PC-3 (cell line): Measurements from ENCODE around the gene TUFT1. TPM values are rescaled to one million over a fixed set of nuclear protein-coding genes. Genes with fewer than 3 reads are reported as not detected.

ENCODE experiments used
- ATAC-seq: fragments of 200-7000 bp; cut with Tn5 transposase; 2 replicates; pipeline ENCODE4 v1.9.1; 2020; ENCODE audit warnings: mild to moderate bottlenecking, moderate library complexity
- BruUV-seq: library from RNA; stranded (reverse); fragments of 400-500 nt; replicated peaks from 2 replicates; lab custom pipeline; 2021; lab: Mats Ljungman, UMichigan
- CTCF ChIA-PET: fragments of 300-600 bp; sonication (Branson Sonifier 250); formaldehyde crosslinking; loops from one replicate; lab custom pipeline; 2022; ENCODE audit warnings: antibody characterized with exemption; lab: Charles Lee
- POLR2A ChIA-PET: fragments of 300-600 bp; sonication (Branson Sonifier 250); formaldehyde crosslinking; loops from one replicate; lab custom pipeline; 2022; ENCODE audit warnings: antibody characterized with exemption; ENCODE audit not compliant: unreplicated experiment; lab: Charles Lee
- DNase-seq: peaks from one replicate; pipeline ENCODE4 v3.0.0-alpha.2; 2015
- H2AFZ ChIP-seq: fragments of 300-600 bp; sonication (generic); 2 replicates; pipeline ENCODE4 v1.6.0; 2016; ENCODE audit warnings: antibody characterized with exemption, low read length
- H3F3A ChIP-seq: fragments of 300-600 bp; sonication (generic); one replicate; pipeline ENCODE4 v1.6.0; 2017; ENCODE audit warnings: antibody characterized with exemption, low read length, control low read depth, mild to moderate bottlenecking; ENCODE audit not compliant: unreplicated experiment
- H3K27ac ChIP-seq: fragments of 300-600 bp; sonication (generic); 2 replicates; pipeline ENCODE4 v1.5.1; 2016; ENCODE audit warnings: mild to moderate bottlenecking, low read length
- H3K27me3 ChIP-seq: fragments of 300-600 bp; sonication (generic); 2 replicates; pipeline ENCODE4 v1.6.1; 2016; ENCODE audit warnings: low read length, mixed read lengths
- H3K36me3 ChIP-seq: fragments of 300-600 bp; sonication (generic); 2 replicates; pipeline ENCODE4 v1.6.1; 2016; ENCODE audit warnings: low read depth, mixed run types, low read length, mixed read lengths
- H3K4me1 ChIP-seq: fragments of 300-600 bp; sonication (generic); 2 replicates; pipeline ENCODE4 v1.5.1; 2016; ENCODE audit warnings: low read length; ENCODE audit not compliant: insufficient read depth
- H3K4me2 ChIP-seq: fragments of 300-600 bp; sonication (generic); 2 replicates; pipeline ENCODE4 v1.6.0; 2016; ENCODE audit warnings: low read length
- H3K4me3 ChIP-seq: fragments of 300-600 bp; sonication (generic); 2 replicates; pipeline ENCODE4 v1.5.1; 2016; ENCODE audit warnings: mild to moderate bottlenecking, low read length, mixed read lengths
- H3K79me2 ChIP-seq: fragments of 300-600 bp; sonication (generic); 2 replicates; pipeline ENCODE4 v1.6.1; 2017; ENCODE audit warnings: low read length, mixed read lengths
- H3K9ac ChIP-seq: fragments of 300-600 bp; sonication (generic); 2 replicates; pipeline ENCODE4 v1.6.0; 2016; ENCODE audit warnings: mild to moderate bottlenecking, low read length
- H3K9me2 ChIP-seq: fragments of 300-600 bp; sonication (generic); replicated peaks from 2 replicates; pipeline ENCODE4 v1.6.1; 2016; ENCODE audit warnings: mixed run types, low read length, mixed read lengths
- H3K9me3 ChIP-seq: fragments of 300-600 bp; sonication (generic); 2 replicates; pipeline ENCODE4 v1.6.1; 2016; ENCODE audit warnings: low read length, mixed read lengths
- H4K20me1 ChIP-seq: fragments of 300-600 bp; sonication (generic); 2 replicates; pipeline ENCODE4 v1.6.1; 2016; ENCODE audit warnings: low read length, mixed read lengths
- CTCF ChIP-seq: fragments of 300-600 bp; sonication (generic); conservative IDR thresholded peaks from 2 replicates; pipeline ENCODE4 v1.5.1; 2017; ENCODE audit warnings: antibody characterized with exemption, low read depth, mild to moderate bottlenecking, low read length
- EZH2 ChIP-seq: fragments of 300-600 bp; sonication (generic); IDR thresholded peaks from one replicate; pipeline ENCODE4 v1.6.1; 2017; ENCODE audit warnings: antibody characterized with exemption, mild to moderate bottlenecking, low read length; ENCODE audit not compliant: unreplicated experiment
- EZH2phosphoT487 ChIP-seq: fragments of 300-600 bp; sonication (generic); IDR thresholded peaks from 2 replicates; pipeline ENCODE4 v1.6.1; 2018; ENCODE audit warnings: mild to moderate bottlenecking, antibody characterized with exemption, low read length, borderline replicate concordance
- intact Hi-C: fragments of 100-400 bp; cut with micrococcal nuclease; formaldehyde crosslinking; loops from 2 replicates; pipeline ENCODE4 v1.9.0; 2023
- total RNA-seq: library from RNA; depleted of rRNA; stranded (reverse); fragments of >200 nt; gene quantifications from 2 replicates; pipeline ENCODE4 v1.2.3, GENCODE V29; 2014

The TUFT1 gene
- total RNA-seq, 1 experiment from 2014 or later = 33.9 TPM

- Histone ChIP-seq H4K20me1 (no peaks in the 10 kb centered on the region), H3K4me3 (no peak overlapping the region), H3K9ac (no peak overlapping the region), H3K79me2 (0 out of 2 replicates have a peak, but pooled peaks cover 4% of the 10 kb centered on the region), H3K4me1 (peaks cover 44% of the 10 kb centered on the region), H3K4me2 (no peak overlapping the region), H3K27ac (no peak overlapping the region), H3K36me3 (peaks cover 49% of the 10 kb centered on the region), H3K9me2 (no peaks in the 10 kb centered on the region), H3K9me3 (no peaks in the 10 kb centered on the region), H3K27me3 (no peaks in the 10 kb centered on the region), H3F3A (no peaks in the 10 kb centered on the region), H2AFZ (no peak overlapping the region)
- no peak for ATAC-seq
- no TSS peak for BruUV-seq
- DNase-seq = no peak
- TF ChIP-seq EZH2phosphoT487 (no peak), EZH2 (no peak), CTCF (no peak)
- CTCF ChIA-PET = interaction anchor here (0.5 kb wide), 1 partner anchor 87 kb away, joined by 3 read pairs; no protein-coding TSS in a partner anchor
- intact Hi-C loops = no loop called here
- POLR2A ChIA-PET = no interaction called here
Observed at GRCh38 chr1:151577173-151577572, 37.1 kb downstream of the TUFT1 start.

- Histone ChIP-seq H3K9me2 (no peaks in the 10 kb centered on the region), H3K36me3 (peaks cover 42% of the 10 kb centered on the region), H3K9me3 (no peaks in the 10 kb centered on the region), H3F3A (no peaks in the 10 kb centered on the region), H3K9ac (no peak overlapping the region), H3K27ac (peak overlapping the region; percentile 59), H3K4me3 (no peak overlapping the region), H3K4me1 (peaks cover 41% of the 10 kb centered on the region), H3K79me2 (no peaks in the 10 kb centered on the region), H2AFZ (no peak overlapping the region), H3K4me2 (peak overlapping the region; percentile 10), H4K20me1 (no peaks in the 10 kb centered on the region), H3K27me3 (no peaks in the 10 kb centered on the region)
- intact Hi-C loops = no loop called here
- peak; percentile 43 for DNase-seq
- no peak for TF ChIP-seq CTCF
- TF ChIP-seq EZH2phosphoT487 = no peak
- TF ChIP-seq EZH2 = no peak
- ATAC-seq = no peak
- ChIA-PET CTCF (interaction anchor here (0.6 kb wide), 1 partner anchor 15 kb away, joined by 3 read pairs; no protein-coding TSS in a partner anchor), POLR2A (interaction anchor here (0.9 kb wide), 1 partner anchor 38 kb away, joined by 3 read pairs; no protein-coding TSS in a partner anchor)
- no TSS peak for BruUV-seq
Observed at GRCh38 chr1:151578941-151579340, 38.8 kb downstream of the TUFT1 start.

- Histone ChIP-seq H4K20me1 (no peaks in the 10 kb centered on the region), H3F3A (no peaks in the 10 kb centered on the region), H3K9me2 (no peaks in the 10 kb centered on the region), H2AFZ (no peak overlapping the region), H3K9me3 (no peaks in the 10 kb centered on the region), H3K4me3 (no peak overlapping the region), H3K36me3 (peaks cover 37% of the 10 kb centered on the region), H3K27ac (peak overlapping the region; percentile 59), H3K4me1 (peaks cover 34% of the 10 kb centered on the region), H3K9ac (no peak overlapping the region), H3K27me3 (no peaks in the 10 kb centered on the region), H3K79me2 (no peaks in the 10 kb centered on the region), H3K4me2 (peak overlapping the region; percentile 10)
- DNase-seq (peak; percentile 79), ATAC-seq (peak; percentile 65)
- no peak for TF ChIP-seq EZH2phosphoT487
- no peak for TF ChIP-seq EZH2
- TF ChIP-seq CTCF = no peak
- ChIA-PET POLR2A (interaction anchor here (0.9 kb wide), 1 partner anchor 39 kb away, joined by 3 read pairs; no protein-coding TSS in a partner anchor), CTCF (interaction anchor here (0.6 kb wide), 3 partner anchors 12 to 110 kb away, joined by 3 to 5 read pairs (median 5); no protein-coding TSS in a partner anchor)
- intact Hi-C loops = no loop called here
- BruUV-seq = no TSS peak
Observed at GRCh38 chr1:151579436-151580225, 39.5 kb downstream of the TUFT1 start.
